GM19239 (cell line): ENCODE measurements around the gene GTPBP4.
"Not testable (repeated sequence)": the region's sequence is repeated elsewhere in the genome, so short reads cannot be mapped to it uniquely, and the experiment has no call there.

Experiments used
- DNase-seq: peaks from one replicate; pipeline ENCODE4 v3.0.0; 2011; ENCODE audit warnings: low spot score; ENCODE audit not compliant: insufficient read length
- FAIRE-seq: peaks from 2 replicates; lab custom pipeline; 2011; peaks lifted over from hg19 to GRCh38; lab: Jason Lieb, UNC

Gene GTPBP4

GRCh38 chr10:986881-987619, 1.2 kb upstream of the GTPBP4 start:
- DNase-seq (no peak), FAIRE-seq (no peak)

DNA sequence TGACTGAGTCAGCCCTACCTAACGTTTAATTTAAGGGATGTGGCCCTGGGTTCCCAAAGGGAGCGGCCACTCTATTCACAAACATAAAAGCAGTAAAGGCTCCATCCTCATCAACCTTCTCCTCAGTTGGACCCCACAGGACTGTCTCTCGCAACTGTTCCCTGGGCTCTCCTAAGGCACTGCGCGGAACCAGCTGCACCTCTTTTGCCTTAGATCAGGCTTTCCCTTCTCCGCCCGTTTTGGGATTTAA, 689 bp upstream of the GTPBP4 start:
- DNase-seq (no peak), FAIRE-seq (no peak)

DNA sequence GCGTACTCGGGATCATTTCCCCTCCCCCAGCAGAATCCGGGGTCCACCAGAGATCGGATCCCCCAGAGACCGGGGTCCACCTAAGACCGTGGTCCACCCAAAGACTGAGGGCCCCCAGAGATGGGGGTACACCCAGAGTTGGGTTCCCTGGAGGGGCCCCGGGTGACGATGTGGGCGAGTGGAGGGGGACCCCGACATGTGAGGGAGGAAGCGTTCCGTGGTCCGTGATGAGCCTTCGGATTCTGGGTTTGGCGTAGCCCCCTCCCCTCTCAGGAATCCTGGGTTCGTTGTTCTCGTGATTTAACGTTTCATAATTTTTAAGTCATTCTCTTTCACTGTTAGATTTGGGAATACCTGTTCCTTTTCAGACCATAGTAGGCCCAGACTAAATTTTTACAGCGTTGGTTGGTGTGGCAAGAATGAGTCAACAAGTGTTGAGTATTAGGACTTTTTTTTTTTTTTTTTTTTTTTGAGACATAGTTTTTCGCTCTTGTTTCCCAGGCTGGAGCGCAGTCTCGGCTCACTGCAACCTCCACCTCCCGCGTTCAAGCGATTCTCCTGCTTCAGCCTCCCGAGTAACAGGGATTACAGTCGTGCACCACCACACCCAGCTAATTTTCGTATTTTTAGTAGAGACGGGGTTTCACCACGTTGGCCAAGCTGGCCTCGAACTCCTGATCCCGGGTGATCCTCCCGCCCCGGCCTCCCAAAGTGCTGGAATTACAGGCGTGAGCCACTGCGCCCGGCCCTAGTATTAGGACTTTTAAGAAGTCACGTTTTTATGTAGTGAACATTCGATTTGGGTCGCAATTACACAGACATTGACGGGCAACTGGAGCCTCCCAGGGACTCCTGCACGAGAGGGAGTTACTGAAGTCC, 672 bp downstream of the GTPBP4 start:
- DNase-seq (no peak), FAIRE-seq (no peak)

GRCh38 chr10:990808-991207, 2.6 kb downstream of the GTPBP4 start:
- no peak for FAIRE-seq

GRCh38 chr10:992467-992866, 4.2 kb downstream of the GTPBP4 start:
- FAIRE-seq (no peak), DNase-seq (no peak)

More at GRCh38 chr10:990808-991207, 2.6 kb downstream of the GTPBP4 start:
- DNase-seq: no peak

GRCh38 chr10:992871-993270, 4.6 kb downstream of the GTPBP4 start:
- DNase-seq (no peak), FAIRE-seq (no peak)

- DNase-seq (no peak), FAIRE-seq (no peak)
Measured at GRCh38 chr10:994836-995558, 6.8 kb downstream of the GTPBP4 start.

- no peak for FAIRE-seq
Measured at GRCh38 chr10:995559-995926, 7.3 kb downstream of the GTPBP4 start.

GRCh38 chr10:996031-996430, 7.8 kb downstream of the GTPBP4 start:
- DNase-seq (no peak), FAIRE-seq (no peak)

More at GRCh38 chr10:995559-995926, 7.3 kb downstream of the GTPBP4 start:
- no peak for DNase-seq

DNA sequence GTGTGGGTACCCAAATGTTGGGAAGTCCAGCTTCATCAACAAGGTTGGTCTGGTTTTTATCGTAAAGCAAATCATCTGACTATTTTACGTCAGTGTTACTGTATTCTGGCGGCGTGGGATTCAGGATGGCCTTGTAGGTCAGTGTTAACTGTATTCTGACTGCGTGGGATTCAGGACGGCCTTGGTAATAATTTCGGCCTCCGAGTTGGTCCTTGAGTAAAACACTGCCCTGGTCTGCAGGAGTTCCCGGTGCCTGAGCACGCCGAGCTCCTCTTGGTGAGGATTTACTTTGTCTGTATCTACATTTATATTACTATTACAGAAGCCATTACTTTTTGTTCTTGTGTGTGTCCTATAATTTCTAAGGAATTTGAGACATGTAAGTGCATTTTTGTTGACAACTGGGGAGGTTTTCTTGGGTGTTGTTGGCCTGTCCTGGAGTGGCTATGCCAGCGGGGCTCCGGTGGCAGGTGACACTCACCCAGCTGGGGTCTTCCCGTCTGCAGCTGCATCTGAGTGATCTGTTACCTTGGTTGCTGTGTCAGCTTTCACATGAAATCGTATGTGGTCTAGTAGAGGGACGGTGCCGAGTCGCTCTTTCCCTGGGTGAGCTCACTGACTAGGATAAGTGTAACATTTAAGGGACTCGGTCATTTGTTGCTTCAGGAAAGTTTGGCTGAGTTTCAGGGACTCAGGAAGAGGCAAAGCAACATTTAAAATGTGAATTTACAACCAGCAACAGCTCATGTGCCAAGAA, 9.2 kb downstream of the GTPBP4 start:
- DNase-seq (no peak), FAIRE-seq (no peak)

DNA sequence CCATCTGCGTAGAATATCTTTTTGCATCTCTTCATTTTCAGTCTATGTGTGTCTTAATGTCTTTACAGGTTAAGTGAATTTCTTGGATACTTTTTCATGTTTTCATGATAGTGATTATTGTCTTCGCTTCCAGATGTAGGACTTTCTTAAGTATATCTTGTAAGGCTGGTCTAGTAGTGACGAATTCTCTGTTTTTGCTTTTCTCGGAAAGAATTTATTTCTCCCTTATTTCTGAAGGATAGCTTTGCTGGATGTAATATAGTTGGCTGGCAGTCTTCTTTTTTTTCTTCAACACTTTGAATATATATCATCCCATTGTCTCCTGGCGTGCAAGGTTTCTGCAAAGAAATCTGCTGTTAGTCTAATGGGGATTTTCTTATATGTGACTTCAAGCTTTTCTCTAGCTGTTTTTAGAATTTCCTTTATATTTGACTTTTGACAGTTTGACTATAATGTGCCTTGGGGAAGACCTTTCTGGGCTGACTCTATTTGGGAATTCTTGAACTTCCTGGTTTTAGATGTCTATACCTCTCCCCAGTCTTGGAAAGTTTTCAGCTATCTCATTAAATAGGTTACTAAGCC, 14.3 kb downstream of the GTPBP4 start:
- DNase-seq (no peak), FAIRE-seq (no peak)

DNA sequence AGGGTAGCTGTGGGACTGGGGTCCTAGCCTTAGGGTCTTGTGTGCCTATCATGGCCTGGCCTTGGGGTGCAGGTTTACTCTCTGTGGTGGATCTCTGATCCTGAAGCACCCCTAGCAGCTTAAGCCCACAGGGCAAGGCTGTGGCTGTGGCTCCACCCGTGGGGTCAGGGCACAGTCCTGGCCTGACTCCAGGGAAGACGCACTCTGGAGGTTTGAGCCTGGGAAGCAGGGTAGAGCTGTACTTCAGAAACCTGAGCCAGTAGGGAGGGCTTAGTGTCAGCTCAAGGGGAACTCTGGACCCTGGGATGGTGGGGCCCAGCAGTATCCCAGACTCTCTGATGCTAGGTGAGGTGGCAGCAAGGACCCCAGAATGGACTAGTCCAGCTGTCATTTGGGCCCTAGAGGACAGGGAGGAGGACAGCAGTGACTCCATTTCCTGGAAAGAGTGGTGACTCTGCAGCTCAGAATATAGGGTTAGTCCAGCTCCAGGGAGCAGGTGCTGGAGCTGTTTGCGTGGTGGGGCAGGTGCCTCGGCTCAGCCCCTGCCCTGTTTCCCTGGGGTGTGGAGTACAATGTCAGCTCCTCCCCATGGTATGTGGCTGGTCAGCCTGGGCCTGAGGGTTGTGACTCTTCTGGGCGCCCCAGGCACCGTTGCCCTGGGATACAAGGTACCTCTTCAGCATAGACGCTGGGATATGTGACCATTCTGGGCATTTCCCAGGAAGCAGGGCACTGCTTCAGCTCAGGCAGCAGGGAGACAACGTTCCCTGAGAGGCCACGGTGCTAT, 15.8 kb downstream of the GTPBP4 start:
- no peak for FAIRE-seq
- no peak for DNase-seq

DNA sequence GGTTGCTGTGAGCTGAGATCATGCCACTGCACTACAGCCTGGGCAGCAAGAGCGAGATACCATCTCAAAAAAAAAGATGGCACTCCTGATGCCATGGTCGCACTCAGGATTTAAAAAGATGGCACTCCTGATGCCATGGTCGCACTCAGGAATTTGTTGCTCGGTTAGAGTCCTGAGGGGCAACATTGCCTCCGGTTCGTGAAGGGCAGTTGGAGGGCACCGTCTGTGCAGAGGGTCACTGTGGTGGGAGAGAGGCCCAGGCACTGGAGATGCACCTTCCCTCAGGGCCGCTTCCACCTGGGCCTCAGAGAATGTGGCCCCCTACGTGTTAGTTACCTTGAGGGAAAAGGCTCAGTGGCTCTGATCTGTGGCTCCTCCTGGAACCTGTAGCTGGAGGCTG, 18.3 kb downstream of the GTPBP4 start:
- FAIRE-seq (no peak), DNase-seq (no peak)

DNA sequence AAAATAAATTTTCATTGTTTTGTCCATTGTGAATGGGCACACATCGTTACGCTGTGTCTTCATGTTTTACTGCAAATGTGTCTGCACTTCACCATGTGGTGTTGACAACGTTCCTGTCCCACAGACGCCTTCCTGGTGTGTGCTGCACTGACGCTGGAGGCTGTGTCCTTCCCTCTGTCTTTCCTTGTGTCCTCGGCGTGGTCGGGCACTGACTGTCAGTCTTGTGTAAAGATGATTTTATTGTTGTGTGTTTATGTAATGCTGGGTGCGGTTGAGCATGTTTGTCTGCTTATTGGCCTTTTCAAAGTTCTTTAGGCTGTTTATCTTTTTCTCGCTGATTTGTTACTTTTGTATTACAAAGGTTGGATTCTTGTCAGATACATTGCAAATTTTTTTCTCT, 19.3 kb downstream of the GTPBP4 start:
- no peak for DNase-seq
- FAIRE-seq: no peak

- FAIRE-seq (no peak), DNase-seq (no peak)
Measured at GRCh38 chr10:1009071-1009494, 20.8 kb downstream of the GTPBP4 start.

DNA sequence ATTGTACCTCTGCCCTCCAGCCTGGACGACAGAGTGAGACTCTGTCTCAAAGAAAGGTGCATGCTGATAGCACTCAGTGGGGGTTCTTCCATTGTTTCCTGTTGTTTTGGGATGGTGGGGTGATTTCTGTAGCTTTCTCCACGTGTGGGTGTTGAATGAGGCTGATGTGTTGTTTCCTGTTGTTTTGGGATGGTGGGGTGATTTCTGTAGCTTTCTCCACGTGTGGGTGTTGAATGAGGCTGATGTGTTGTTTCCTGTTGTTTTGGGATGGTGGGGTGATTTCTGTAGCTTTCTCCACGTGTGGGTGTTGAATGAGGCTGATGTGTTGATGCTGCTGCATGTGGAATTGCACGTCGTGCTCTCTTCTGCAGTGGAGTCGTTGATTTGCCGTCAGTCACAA, 21.7 kb downstream of the GTPBP4 start:
- not testable (repeated sequence) for DNase-seq, FAIRE-seq

- DNase-seq: no peak
- FAIRE-seq: no peak
Measured at GRCh38 chr10:1010703-1011102, 22.5 kb downstream of the GTPBP4 start.

DNA sequence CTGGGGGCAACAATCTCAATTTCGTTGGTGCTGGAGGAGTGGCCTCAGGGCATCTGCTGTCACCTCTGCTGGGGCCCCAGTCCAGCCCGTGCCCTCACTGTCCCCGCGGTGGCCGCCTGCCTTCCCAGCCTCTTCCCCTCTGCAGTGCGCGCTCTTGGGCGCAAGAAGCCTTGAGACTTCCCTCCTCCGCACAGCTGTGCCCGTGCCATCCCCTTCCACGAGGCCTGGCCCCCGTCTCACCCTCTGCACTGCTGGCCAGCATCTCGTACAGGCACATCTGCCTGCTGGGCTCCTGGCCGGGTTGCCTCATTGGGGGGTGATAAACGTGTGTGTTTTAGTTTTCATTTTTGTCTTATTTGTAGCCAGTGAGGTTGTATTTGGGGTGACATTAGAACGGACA, 23.5 kb downstream of the GTPBP4 start:
- FAIRE-seq (no peak), DNase-seq (no peak)

DNA sequence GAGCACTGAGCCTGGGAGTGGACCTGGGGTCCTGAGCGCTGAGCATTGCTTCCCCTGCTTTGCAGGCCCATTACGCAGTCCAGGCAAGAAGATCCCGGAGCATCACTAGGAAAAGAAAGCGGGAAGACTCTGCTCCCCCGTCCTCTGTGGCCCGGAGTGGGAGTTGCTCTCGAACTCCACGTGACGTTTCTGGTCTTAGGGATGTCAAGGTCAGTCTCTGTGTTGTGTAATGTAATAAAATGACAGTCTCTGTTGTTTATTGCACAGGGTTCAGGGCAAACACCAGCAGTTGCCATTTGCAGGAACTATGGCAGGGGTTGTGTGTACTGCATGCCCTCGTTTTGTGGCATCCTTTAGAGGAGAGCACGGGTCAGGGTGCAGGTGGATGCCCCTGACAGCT, 27.5 kb downstream of the GTPBP4 start:
- no peak for FAIRE-seq
- DNase-seq: no peak
